ENCODE results near the gene EIF4G3.
"Not testable (repeated sequence)": the region's sequence is repeated elsewhere in the genome, so short reads cannot be mapped to it uniquely, and the experiment has no call there.

EIF4G3 gene

DNA sequence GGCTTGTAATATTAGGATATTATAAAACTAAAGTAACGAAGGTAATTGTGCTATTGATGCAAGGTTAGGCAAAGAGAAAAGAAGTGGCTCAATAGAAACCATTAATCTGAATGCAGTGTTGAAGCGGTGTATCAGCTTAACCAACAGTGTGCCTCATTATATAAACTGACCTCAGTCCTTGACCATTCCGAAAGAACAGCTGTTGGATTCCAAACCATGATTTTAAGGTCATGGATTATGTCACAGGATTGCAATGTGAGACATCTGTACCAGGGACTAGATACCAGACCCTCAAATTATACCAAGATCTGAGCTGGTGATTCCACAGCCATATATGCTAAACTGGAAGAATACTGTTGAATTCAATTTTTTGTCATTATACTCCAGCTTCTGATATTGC lies 255.4 kb downstream of the EIF4G3 start:
- H3K27ac ChIP-seq: no peak overlapping the region
- no peak for TF ChIP-seq ZFX (IDR thresholded peaks at IDR 0.05)
- TF ChIP-seq, protein P1, sequence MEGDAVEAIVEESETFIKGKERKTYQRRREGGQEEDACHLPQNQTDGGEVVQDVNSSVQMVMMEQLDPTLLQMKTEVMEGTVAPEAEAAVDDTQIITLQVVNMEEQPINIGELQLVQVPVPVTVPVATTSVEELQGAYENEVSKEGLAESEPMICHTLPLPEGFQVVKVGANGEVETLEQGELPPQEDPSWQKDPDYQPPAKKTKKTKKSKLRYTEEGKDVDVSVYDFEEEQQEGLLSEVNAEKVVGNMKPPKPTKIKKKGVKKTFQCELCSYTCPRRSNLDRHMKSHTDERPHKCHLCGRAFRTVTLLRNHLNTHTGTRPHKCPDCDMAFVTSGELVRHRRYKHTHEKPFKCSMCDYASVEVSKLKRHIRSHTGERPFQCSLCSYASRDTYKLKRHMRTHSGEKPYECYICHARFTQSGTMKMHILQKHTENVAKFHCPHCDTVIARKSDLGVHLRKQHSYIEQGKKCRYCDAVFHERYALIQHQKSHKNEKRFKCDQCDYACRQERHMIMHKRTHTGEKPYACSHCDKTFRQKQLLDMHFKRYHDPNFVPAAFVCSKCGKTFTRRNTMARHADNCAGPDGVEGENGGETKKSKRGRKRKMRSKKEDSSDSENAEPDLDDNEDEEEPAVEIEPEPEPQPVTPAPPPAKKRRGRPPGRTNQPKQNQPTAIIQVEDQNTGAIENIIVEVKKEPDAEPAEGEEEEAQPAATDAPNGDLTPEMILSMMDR (conservative IDR thresholded peaks at IDR 0.05): no peak

DNA sequence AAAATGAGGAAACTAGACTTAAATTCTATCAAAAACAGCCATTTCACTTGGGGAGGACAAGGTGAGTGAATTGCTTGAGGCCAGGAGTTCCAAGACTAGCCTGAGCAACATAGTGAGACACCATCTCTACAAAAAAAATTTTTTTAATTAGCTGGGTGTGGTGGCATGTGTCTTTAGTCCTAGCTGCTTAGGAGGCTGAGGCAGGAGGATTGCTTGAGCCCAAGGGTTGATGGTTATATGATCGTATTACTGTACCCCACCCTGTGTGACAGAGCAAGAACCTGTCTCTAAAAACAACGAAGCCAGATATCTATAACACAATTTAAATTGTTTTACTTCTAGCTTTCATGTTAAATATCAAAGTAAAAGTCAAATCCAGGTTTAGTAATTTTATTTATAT lies 263.5 kb downstream of the EIF4G3 start:
- no peak for TF ChIP-seq ZFX (IDR thresholded peaks at IDR 0.05)
- TF ChIP-seq, protein P1 (conservative IDR thresholded peaks at IDR 0.05): no peak
- H3K27ac ChIP-seq: no peak overlapping the region

DNA sequence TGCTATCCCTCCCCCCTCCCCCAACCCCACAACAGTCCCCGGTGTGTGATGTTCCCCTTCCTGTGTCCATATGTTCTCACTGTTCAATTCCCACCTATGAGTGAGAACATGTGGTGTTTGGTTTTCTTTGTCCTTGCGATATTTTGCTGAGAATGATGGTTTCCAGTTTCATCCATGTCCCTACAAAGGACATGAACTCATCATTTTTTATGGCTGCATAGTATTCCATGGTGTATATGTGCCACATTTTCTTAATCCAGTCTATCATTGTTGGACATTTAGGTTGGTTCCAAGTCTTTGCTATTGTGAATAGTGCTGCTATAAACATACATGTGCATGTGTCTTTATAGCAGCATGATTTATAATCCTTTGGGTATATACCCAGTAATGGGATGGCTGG lies 269.2 kb downstream of the EIF4G3 start:
- H3K27ac ChIP-seq: not testable (repeated sequence)

DNA sequence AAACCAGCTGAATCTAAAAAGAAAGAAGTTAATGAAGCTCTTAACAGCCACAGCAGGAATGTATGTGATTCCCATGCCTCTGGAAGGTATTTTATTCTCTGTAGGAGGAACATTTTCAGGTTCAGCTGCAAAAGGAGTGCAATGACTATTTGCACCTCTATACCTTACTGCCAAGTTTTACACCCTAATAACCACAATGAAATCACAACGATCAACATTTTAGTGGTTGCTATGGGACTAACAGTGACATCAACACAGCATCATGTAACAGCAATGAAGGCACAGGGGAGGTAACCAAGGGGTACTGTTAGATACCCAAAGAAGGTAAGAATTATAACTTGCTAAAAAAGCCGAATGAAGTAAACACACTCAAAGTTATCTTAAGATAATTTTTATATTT lies 273.3 kb downstream of the EIF4G3 start:
- no peak overlapping the region for H3K27ac ChIP-seq
- TF ChIP-seq, protein P1 (conservative IDR thresholded peaks at IDR 0.05): no peak
- TF ChIP-seq ZFX (IDR thresholded peaks at IDR 0.05): no peak

DNA sequence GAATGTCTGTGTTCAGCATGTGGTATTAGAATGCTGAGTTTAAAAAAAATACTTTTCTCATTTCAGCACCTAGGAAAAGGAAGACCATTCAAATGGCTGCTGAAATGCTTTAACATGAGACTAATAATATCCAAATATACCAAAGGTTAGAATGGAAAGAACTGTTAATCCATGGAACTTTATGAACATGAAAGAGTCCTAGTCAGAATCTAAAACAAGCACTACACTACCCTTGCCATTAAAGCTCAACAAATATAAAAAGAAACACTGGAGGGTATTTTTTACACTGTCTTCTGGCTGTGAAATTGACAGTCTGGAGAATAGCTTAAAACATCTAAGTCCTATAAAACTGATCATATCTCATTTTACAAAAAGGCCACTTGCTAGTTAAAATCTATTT lies 276.6 kb downstream of the EIF4G3 start:
- no peak overlapping the region for H3K27ac ChIP-seq
- TF ChIP-seq, protein P1 (conservative IDR thresholded peaks at IDR 0.05): no peak
- no peak for TF ChIP-seq ZFX (IDR thresholded peaks at IDR 0.05)

DNA sequence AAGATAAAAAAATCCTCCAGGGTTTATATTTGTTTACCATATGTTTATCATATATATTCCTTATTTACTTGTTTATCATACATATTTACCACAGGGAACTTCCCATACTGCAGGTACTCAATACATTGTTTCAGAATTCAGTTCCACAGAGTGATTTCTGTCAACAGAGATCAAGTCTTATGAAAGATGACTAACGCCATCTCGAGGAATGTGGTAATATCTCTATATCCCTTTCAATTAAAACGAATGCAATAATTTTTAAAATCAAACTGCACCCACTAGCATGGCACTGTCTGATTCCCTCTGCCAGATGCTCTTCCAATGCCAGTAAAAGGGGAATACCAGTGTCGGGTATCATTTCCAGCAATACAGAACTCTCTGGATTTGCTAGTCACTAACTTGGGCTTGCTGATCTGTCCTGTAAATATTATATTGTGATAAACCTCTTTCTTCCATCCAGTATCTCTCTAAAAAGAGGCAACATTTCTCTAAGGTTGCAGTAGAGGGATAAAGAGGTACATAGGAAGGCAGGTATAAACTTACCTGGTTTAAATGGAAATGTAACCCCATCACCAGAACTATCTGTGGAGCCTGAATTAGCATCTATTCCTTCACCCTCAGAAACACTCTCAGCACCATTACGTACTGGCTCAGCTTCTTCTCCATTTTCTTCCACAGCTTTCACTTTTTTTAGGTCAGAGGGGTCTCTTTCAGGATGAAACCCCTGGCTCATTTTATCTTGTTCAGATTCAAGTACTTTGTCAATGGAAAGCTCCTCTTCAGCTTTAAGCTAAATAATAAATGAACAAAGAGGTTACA lies 277.3 kb downstream of the EIF4G3 start:
- no peak overlapping the region for H3K27ac ChIP-seq
- TF ChIP-seq, protein P1 (conservative IDR thresholded peaks at IDR 0.05): no peak
- no peak for TF ChIP-seq ZFX (IDR thresholded peaks at IDR 0.05)

DNA sequence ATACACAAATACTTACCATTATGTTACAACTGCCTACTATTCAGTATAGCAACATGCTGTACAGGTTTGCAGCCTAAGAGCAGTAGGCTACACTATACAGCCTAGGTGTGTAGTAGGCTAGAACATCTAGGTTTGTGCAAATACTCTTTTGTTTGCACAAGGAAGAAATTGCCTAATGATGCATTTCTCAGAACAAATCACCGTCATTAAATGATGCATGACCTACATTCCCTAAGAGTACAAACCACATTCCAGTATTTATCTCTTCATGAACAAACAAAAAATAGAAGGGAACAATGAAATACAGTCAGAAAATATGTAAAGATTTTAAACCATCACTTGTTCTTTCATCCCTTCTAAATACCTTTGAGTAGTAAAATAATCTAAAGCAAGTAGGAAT lies 279.9 kb downstream of the EIF4G3 start:
- TF ChIP-seq, protein P1 (conservative IDR thresholded peaks at IDR 0.05): no peak
- TF ChIP-seq ZFX (IDR thresholded peaks at IDR 0.05): no peak
- no peak overlapping the region for H3K27ac ChIP-seq

DNA sequence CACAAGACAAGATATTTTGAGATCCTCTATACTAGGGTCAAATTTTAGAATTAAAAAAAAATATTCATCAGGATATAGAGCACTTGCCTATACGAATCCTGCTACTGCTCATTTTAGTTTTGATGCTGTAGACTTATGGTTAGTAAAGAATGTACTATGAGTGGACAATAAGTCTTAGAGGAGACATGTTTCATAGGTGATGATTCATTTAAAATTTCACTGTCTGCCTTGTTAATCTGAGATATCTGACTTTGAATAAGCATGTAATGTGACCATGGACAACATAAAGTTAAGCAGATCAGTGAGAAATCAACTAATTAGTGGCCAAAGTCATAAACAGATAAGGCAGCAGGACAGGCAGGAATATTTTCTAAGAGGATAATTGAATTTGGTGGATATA lies 282.8 kb downstream of the EIF4G3 start:
- no peak for TF ChIP-seq ZFX (IDR thresholded peaks at IDR 0.05)
- TF ChIP-seq, protein P1 (conservative IDR thresholded peaks at IDR 0.05): no peak
- no peak overlapping the region for H3K27ac ChIP-seq

Measured in C4-2B (cell line).